A549 (cell line): ENCODE results near the gene MEGF6.

ENCODE experiments used
- BHLHE40 ChIP-seq: IDR thresholded peaks from 2 replicates; pipeline ENCODE4 v1.6.1; 2012; ENCODE audit warnings: low read depth, low read length, inconsistent platforms
- CHD2 ChIP-seq: fragments of 150-350 bp; IDR thresholded peaks from 2 replicates; pipeline ENCODE4 v1.6.1; 2014; ENCODE audit warnings: low read length; ENCODE audit not compliant: partially characterized antibody
- EP300 ChIP-seq, 2 experiments: fragments of >200 bp; sonication (Bioruptor Twin); formaldehyde crosslinking; IDR thresholded peaks; 2 replicates in 1 of 2; 3 replicates in 1 of 2; pipeline ENCODE4 v1.6.1; 2016 to 2017
- HMGXB4 ChIP-seq: fragments of 250-450 bp; sonication (Bioruptor Pico); IDR thresholded peaks from 2 replicates; pipeline ENCODE4 v1.5.0; 2021; ENCODE audit warnings: mild to moderate bottlenecking, moderate library complexity, borderline replicate concordance
- KDM5A ChIP-seq: fragments of 200-600 bp; sonication (generic); IDR thresholded peaks from 2 replicates; pipeline ENCODE4 v1.6.1; 2016; ENCODE audit warnings: antibody characterized with exemption, mild to moderate bottlenecking
- PHF8 ChIP-seq: fragments of 200-600 bp; sonication (generic); IDR thresholded peaks from 2 replicates; pipeline ENCODE4 v1.6.1; 2016; ENCODE audit warnings: low read depth, mild to moderate bottlenecking, antibody characterized with exemption, moderate library complexity, borderline replicate concordance
- POLR2A ChIP-seq: IDR thresholded peaks from 2 replicates; pipeline ENCODE4 v1.6.1; 2012; ENCODE audit warnings: mild to moderate bottlenecking, low read length
- RARB ChIP-seq: fragments of 250-450 bp; sonication (Bioruptor Pico); IDR thresholded peaks from 2 replicates; pipeline ENCODE4 v1.8.0; 2021; ENCODE audit warnings: mild to moderate bottlenecking, moderate library complexity
- TF ChIP-seq, protein P1 (sequence below): fragments of >200 bp; sonication (Bioruptor Twin); formaldehyde crosslinking; IDR thresholded peaks from 3 replicates; pipeline ENCODE4 v1.5.1; 2016

- TF ChIP-seq CHD2 (no peak), PHF8 (no peak), EP300 (IDR thresholded peaks at IDR 0.05) (no peak), HMGXB4 (CRISPR knock-in tag) (no peak), RARB (CRISPR knock-in tag) (no peak), BHLHE40 (no peak), KDM5A (no peak), POLR2A (no peak)
- TF ChIP-seq, protein P1, sequence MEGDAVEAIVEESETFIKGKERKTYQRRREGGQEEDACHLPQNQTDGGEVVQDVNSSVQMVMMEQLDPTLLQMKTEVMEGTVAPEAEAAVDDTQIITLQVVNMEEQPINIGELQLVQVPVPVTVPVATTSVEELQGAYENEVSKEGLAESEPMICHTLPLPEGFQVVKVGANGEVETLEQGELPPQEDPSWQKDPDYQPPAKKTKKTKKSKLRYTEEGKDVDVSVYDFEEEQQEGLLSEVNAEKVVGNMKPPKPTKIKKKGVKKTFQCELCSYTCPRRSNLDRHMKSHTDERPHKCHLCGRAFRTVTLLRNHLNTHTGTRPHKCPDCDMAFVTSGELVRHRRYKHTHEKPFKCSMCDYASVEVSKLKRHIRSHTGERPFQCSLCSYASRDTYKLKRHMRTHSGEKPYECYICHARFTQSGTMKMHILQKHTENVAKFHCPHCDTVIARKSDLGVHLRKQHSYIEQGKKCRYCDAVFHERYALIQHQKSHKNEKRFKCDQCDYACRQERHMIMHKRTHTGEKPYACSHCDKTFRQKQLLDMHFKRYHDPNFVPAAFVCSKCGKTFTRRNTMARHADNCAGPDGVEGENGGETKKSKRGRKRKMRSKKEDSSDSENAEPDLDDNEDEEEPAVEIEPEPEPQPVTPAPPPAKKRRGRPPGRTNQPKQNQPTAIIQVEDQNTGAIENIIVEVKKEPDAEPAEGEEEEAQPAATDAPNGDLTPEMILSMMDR = no peak
Observed at GRCh38 chr1:3604997-3605823, 6.1 kb downstream of the MEGF6 start.
